HK-2 (cell line): Measurements from ENCODE around the gene FBXO48.
"Not testable (repeated sequence)": the region's sequence is repeated elsewhere in the genome, so short reads cannot be mapped to it uniquely, and the experiment has no call there.

Experiments used
- DNase-seq: peaks from one replicate; pipeline ENCODE4 v3.0.0-alpha.2; 2018; ENCODE audit not compliant: unreplicated experiment

Gene FBXO48

GRCh38 chr2:68472796-68473414, 5.8 kb upstream of the FBXO48 start:
- DNase-seq, result no peak

- DNase-seq, result no peak
These were observed 4.3 kb upstream of the FBXO48 start for GRCh38 chr2:68471385-68471784.

- no peak for DNase-seq
These were observed 2.8 kb upstream of the FBXO48 start for GRCh38 chr2:68469935-68470334.

GRCh38 chr2:68468801-68469200, 1.7 kb upstream of the FBXO48 start:
- DNase-seq, result no peak

- DNase-seq, result no peak
These were observed 367 bp downstream of the FBXO48 start for GRCh38 chr2:68466778-68467076.

GRCh38 chr2:68466361-68466777, 725 bp downstream of the FBXO48 start:
- DNase-seq, result peak; percentile 16

- no peak for DNase-seq
These were observed 1.8 kb downstream of the FBXO48 start for GRCh38 chr2:68465081-68465916.

GRCh38 chr2:68464651-68465050, 2.4 kb downstream of the FBXO48 start:
- DNase-seq, result no peak

GRCh38 chr2:68463287-68463877, 3.7 kb downstream of the FBXO48 start:
- no peak for DNase-seq

- no peak for DNase-seq
These were observed 8.1 kb downstream of the FBXO48 start for GRCh38 chr2:68458981-68459380.

- DNase-seq, result no peak
These were observed 10.9 kb downstream of the FBXO48 start for GRCh38 chr2:68456198-68456597.

- DNase-seq, result no peak
These were observed 12.4 kb downstream of the FBXO48 start for GRCh38 chr2:68454719-68455118.

- DNase-seq, result no peak
These were observed 13.2 kb downstream of the FBXO48 start for GRCh38 chr2:68453761-68454360.

GRCh38 chr2:68452158-68452900, 14.8 kb downstream of the FBXO48 start:
- no peak for DNase-seq

- DNase-seq, result no peak
These were observed 18.1 kb downstream of the FBXO48 start for GRCh38 chr2:68448671-68449653.

- no peak for DNase-seq
These were observed 20.0 kb downstream of the FBXO48 start for GRCh38 chr2:68447118-68447517.

- not testable (repeated sequence) for DNase-seq
These were observed 20.7 kb downstream of the FBXO48 start for GRCh38 chr2:68446425-68446824.

GRCh38 chr2:68441994-68442322, 25.1 kb downstream of the FBXO48 start:
- no peak for DNase-seq

- peak; percentile 60 for DNase-seq
These were observed 25.7 kb downstream of the FBXO48 start for GRCh38 chr2:68441179-68441993.
